ENCODE measurements around the gene LYL1.

DNA sequence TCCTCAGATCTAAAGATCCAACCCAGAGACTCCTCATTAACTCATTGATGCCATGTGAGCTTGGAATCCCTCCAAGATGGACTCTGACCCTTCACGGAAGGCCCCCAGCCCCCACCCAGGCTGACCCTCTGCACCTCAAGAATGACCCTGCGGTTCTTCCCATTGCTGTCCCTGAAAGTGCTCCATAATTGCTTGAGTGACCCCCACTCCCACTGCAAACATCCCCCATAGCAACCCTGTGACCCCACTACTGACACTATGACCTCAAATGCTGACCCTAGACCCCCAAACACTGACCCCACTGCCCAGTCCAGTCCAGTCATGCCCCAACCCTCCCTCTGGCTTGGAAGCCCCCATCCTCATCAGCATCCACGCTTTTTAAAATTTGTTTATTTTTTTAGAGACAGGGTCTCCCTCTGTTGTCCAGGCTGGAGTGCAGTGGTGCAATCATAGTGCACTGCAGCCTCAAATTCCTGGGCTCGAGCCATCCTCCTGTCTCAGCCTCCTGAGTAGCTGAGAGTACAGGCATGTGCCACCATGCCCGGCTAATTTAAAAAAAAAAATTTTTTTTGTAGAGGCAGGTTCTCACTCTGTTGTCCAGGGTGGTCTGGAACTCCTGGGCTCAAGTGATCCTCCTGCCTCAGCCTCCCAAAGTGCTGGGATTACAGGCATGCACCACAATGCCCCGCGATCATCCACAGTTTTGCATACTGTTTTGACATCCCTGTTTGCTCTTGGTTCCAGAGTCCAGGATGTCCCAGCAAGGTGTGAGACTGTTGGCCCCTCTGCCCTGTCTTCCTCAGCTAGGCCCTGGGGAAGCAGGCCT, 855 bp downstream of the LYL1 start:
- TF ChIP-seq, protein P1, sequence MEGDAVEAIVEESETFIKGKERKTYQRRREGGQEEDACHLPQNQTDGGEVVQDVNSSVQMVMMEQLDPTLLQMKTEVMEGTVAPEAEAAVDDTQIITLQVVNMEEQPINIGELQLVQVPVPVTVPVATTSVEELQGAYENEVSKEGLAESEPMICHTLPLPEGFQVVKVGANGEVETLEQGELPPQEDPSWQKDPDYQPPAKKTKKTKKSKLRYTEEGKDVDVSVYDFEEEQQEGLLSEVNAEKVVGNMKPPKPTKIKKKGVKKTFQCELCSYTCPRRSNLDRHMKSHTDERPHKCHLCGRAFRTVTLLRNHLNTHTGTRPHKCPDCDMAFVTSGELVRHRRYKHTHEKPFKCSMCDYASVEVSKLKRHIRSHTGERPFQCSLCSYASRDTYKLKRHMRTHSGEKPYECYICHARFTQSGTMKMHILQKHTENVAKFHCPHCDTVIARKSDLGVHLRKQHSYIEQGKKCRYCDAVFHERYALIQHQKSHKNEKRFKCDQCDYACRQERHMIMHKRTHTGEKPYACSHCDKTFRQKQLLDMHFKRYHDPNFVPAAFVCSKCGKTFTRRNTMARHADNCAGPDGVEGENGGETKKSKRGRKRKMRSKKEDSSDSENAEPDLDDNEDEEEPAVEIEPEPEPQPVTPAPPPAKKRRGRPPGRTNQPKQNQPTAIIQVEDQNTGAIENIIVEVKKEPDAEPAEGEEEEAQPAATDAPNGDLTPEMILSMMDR (IDR thresholded peaks at IDR 0.05; ENCODE audit: low read depth, low read length, poor library complexity, severe bottlenecking), result peak; percentile 46
- TF ChIP-seq EZH2phosphoT487 (IDR thresholded peaks at IDR 0.05; ENCODE audit: borderline replicate concordance, low read length), result no peak

Measured in DOHH2 (cell line).